ENCODE data around the gene NEURL2.
"Not testable (repeated sequence)": the region's sequence is repeated elsewhere in the genome, so short reads cannot be mapped to it uniquely, and the experiment has no call there.

NEURL2 gene

DNA sequence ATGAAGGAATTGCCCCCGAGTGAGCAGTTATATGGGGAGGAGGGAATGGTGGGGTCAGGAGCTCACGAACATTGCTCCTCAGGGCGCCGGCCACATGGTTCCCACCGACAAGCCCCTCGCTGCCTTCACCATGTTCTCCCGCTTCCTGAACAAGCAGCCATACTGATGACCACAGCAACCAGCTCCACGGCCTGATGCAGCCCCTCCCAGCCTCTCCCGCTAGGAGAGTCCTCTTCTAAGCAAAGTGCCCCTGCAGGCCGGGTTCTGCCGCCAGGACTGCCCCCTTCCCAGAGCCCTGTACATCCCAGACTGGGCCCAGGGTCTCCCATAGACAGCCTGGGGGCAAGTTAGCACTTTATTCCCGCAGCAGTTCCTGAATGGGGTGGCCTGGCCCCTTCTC, 7.3 kb upstream of the NEURL2 start:
- no peak for DNase-seq

DNA sequence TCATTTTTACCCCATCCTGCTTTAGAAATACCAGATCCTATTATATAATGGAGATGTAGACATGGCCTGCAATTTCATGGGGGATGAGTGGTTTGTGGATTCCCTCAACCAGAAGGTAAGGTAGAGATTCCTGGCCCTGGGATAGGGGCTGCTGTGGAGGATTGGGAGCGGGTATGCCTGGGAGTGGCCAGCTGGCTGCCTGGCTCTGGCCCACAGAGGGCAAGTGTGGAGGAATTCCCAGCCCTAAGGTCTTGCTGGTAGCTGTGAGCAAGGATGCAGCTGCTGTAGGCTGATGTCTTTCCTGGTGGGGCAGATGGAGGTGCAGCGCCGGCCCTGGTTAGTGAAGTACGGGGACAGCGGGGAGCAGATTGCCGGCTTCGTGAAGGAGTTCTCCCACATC, 6.7 kb upstream of the NEURL2 start:
- DNase-seq: no peak

DNA sequence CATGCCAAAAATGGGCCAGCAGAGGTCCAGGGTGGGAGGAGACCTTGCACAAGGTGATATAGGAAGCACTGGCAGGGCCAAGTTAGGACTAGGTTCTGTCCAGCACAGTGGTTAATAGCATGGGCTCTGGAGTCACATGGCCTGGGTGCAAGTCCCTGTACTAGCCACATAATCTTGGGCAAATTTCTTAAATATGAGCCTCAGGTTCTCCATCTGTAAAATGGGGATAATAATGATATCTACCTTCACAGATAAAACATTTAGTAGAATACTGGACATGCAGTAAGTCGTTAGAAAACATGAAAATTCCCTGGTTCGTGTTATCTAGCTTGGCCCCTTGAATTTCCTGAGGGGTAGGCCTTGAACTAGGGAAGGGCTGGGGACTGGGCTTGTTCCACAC, 6.3 kb upstream of the NEURL2 start:
- DNase-seq: no peak

DNA sequence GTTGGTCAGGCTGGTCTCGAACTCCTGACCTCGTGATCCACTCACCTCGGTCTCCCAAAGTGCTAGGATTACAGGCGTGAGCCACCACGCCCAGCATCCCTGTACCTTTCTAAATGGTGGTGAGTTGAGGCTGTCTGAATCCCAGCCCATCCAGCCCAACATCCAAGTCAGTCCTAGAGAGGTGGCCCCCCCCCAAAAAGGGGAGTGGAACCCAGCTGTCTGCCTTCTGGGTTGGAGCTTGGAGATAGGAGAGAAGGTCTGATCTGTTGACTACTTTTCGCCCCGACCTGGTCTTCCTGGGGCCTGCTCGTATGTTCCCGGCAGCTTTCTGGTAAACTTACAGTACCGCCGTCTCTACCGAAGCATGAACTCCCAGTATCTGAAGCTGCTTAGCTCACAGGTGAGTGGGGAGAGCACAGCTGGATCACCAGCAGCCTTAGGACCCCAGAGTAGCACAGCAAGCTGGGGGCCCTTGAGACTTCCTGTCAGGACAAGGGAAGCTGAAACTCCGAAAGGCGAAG, 5.7 kb upstream of the NEURL2 start:
- DNase-seq: no peak

DNA sequence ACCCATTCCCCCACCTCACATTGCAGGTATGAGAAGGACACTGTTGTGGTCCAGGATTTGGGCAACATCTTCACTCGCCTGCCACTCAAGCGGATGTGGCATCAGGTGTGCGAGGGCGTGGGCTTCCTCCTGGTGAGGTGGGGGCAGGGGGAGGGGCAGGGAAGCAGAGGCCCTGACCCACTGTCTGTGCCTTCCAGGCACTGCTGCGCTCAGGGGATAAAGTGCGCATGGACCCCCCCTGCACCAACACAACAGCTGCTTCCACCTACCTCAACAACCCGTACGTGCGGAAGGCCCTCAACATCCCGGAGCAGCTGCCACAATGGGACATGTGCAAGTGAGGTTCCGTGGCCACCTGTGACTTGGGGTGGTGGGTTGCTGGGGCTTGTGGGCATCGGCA, 3.8 kb upstream of the NEURL2 start:
- DNase-seq: no peak

DNA sequence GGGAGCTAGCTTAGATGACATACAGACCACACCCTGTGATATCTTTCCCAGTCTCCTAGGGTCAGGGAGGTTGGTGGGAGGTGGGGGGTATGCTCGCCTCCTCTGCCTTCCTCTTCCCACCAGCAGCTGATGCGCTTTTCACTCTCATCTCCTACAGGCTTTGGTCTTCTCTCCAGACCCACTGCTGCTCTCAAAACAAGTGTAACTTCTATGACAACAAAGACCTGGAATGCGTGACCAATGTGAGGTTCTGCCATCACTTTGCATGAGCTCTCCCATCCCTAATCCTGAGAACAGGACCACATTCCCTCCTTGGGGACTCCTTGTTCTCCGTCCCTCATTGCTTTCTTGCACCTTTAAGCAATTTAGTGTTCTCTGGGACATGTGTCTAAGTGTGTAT, 2.8 kb upstream of the NEURL2 start:
- no peak for DNase-seq

DNA sequence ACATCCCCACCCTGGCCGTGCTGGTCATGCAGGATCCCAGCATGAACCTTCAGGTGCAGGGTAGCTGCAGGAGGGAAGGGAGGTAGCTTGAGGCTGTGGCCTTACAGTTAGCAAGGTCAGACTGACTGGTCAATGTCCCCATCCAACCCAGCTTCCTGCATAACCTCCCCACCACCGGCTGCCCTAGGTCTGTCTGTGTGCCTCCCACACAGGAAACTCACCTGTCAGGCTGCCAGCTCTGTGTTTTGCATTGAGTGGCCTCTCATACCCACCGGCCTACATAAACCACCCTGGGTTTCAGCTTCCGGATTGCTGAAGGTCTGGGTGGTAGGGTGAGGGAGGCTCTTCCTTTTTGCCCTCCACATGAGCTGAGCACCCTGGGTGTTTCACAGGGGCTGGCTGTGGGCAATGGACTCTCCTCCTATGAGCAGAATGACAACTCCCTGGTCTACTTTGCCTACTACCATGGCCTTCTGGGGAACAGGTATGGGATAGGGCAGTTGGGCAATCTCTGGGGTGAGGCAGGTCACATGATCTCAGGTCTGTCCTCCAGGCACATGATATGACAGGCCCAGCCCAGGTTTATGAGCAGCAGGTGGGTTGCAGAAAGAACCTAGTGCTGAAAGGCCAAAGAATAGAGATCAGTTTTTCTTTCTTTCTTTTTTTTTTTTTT, 2.0 kb upstream of the NEURL2 start:
- no peak for DNase-seq

DNA sequence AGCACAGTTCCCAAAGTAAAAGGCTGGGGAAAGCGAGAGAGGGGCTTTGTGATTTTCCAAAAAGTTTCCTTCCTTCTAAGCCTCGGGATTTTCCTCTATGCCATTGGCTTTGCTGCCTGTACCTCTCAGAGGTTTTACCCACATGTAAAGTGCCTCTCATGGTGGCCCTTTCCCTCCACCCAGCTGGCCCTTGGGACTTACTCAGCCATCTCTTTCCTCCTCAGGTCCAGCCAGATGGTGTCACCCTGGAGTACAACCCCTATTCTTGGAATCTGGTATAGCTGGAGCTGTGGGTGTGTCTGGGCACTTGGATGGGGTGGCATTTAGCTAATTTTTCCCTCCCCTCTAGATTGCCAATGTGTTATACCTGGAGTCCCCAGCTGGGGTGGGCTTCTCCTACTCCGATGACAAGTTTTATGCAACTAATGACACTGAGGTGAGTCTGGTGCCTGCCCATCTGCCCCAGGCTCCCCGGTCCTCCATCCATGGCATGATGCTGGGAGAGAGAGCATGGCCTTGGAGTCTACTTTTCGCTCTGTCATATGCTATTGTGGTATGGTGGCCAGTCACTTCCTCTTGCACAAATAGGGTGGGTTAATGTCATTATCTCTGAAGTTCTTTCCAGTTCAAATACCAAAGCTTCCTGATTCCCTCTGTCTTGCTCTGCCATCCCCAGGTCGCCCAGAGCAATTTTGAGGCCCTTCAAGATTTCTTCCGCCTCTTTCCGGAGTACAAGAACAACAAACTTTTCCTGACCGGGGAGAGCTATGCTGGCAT, 1.2 kb upstream of the NEURL2 start:
- DNase-seq: peak; percentile 40

DNA sequence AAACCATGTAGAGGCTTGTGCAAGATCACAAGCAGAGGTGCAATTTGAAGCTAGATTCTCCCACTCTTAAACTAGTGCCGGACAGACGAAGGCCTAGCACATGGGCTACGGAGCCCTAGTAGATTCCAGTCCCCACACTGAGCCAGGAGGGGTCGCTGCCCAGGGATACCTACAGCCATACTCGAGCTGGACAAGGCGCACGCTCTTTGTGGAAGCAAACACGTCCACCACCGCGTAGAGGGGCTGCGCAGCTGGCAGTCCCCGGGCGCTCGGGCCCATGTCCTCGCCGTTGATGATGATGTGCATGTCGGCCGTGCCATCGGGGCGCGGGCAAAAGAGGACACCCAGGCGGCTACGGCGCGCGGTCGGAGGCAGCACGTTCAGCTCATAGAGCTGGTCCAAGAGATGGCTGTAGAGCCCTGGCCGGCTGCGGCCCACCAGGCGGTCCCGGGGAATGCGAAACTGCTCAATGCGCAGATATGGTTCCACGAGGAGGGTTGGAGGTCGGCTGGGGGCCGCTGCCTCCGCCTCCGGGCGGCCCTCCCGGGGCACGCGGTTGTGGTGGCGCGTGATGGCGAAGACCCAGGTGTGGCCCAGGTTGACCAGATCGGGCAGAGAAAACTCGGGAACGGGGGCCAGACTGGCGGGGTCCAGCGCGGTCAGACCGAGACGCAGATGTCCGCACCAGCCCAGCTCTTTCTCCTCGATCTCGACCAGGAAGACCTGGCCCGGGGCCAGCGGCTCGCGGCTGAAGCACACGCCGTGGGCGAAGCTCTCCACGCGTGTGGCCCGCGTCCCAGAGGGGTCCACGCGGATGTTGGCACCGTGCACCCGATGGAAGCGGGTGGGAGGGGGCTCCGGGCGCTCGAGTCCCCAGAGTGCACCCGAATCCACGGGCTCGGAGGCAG, 677 bp downstream of the NEURL2 start:
- peak; percentile 80 for DNase-seq

DNA sequence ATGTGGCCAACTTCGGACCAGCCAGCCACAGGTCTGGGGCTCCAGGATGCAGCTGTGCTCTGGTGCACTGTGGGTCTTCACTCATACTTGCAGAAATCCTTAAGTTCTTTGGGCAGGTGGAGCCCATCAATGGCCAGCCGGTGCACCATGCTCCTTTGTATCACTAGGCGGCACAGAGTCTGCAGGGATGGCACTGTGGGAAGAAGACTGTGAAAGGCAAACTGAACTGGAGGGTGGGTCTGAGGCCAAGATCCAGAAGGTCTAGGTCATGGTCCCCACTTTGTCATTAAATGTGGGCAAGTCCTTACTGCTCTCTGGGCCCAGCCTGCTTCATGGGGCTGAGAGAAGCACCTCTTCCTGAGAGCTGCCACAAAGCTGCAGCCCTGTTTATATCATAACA, 2.3 kb downstream of the NEURL2 start:
- DNase-seq: no peak

DNA sequence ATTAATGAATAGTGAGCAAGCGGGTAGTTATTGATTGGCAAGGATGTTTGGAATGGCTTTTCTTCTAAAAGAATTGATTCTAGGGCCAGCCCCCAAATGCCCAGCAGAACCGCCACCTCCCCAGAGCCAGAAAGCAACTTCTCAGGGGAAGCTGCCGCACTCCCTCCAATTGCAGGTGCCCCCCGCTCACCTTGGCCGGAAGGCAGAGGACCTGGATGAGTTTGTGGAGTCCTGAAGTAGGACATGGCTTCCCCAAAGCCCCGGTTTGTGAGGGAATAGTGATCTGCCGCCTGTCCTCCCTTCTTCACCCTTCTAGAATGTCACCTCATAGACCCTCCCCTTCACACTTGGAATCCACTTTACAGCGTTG, 3.7 kb downstream of the NEURL2 start, which contains the start of gene SPATA25:
Gene SPATA25, minus strand, starts transcription at position 277 of the 370 bp plus-strand sequence. Its CDS starts 32 bp downstream, at position 245.
- no peak for DNase-seq

DNA sequence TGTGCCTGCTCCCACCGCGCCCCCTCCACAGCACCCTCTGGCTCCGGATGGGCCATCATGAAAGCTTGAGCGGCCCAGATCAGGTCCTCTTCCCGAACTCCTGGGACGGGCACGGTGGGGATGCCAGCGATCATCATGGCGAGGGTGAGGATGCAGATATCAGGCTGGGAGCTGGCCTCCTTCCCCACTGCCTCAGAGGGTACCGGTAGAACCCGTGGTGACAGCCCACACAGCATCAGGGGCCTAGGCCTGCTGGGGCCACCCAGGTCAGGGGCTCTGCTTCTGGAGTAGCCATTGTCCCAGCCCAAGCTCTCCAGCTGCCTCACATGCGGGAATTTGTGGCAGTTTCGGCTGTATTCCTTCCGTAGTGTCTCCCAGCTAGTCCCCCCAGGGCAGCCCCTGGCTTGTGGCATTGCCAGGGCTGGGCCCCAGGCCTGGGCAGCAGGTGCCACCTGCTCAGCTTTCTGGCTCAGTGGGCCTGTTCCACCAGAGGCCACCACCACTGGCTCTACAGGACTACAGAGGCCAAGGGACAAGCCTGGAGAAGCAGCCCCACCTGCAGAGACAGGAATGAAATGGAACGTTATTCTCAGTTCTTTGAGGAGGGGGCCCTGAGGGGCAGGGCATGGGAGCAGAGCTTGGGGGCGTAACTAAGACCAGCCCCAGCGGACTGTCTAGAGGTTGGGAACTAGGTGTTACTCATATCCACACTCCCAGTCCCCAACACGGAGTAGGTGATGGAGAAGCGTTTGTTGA, 4.2 kb downstream of the NEURL2 start:
- no peak for DNase-seq

DNA sequence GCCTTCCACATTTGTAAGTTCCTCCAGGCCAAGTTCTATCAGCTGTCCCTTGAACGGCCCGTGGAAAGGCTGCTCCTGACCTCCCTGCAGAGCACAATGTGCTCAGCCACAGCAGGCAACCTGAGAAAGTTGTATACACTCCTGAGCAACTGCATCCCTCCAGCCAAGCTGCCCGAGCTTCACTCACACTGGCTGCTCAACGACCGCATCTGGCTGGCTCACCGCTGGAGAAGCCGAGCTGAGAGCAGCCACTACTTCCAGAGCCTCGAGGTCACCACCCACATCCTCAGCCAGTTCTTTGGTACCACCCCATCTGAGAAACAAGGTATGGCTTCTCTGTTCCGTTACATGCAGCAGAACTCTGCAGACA, 7.9 kb downstream of the NEURL2 start:
- DNase-seq: no peak

DNA sequence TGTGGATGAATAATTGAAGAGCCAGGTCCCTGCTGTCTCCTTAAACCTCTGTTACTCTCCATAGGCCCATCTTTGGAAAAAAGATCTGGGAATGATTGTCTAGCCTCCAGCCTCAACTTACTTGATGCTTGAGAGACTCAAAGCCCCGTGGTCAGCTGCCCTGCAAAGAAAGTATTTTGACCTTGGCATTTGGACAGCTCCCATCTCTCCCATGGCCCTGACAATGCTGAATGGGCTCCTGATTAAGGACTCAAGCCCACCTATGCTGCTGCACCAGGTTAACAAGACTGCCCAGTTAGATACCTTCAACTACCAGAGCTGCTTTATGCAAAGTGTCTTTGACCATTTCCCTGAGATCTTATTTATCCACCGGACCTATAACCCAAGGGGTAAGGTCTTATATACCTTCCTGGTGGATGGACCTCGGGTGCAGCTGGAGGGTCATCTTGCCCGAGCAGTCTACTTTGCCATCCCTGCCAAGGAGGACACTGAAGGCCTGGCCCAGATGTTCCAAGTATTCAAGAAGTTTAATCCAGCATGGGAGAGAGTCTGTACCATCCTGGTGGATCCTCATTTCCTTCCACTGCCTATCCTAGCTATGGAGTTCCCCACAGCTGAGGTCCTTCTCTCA, 8.4 kb downstream of the NEURL2 start:
- no peak for DNase-seq

DNA sequence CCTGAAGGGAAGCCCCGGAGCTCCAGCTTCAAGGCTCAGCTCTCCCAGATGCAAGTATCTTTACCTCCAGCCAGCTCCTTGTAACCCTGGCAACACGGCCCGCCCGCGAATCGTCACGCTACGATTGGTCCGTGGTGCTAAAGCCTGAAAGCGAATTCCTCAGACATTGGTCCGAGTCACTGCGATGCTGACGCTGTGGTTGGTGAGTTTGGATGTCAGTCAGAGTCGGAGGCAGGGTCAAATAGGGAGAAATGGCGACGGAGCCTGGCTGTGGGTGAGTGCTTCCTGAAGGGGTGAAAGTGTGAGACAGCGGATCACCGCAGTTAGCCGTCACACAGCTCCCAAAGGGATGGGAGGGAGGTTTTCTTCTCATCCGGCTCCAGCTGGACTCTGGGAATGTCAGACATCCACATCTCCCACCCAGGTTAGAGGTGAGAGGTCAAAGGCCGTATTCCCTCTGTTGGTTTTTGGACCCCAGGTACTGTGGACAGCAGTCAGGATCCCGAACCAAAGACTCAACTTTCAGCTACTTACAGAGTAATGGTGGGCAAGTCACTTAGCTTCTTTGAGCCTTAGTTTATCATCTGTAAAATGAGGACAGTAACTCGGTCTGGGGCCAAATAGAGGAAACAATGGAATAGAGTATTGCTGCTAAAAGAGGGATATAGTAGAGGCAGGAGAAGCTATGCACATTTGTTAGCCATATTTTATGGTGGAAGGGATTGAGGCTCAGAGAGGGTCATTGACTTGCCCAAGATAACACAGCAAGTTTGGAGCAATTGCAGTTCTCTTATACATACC, 9.8 kb downstream of the NEURL2 start, which contains the start of gene ZSWIM1:
Gene ZSWIM1, plus strand, starts transcription at position 240 of the 801 bp plus-strand sequence. CDS start 1,366 bp downstream, outside the sequence.
- DNase-seq: peak; percentile 99

DNA sequence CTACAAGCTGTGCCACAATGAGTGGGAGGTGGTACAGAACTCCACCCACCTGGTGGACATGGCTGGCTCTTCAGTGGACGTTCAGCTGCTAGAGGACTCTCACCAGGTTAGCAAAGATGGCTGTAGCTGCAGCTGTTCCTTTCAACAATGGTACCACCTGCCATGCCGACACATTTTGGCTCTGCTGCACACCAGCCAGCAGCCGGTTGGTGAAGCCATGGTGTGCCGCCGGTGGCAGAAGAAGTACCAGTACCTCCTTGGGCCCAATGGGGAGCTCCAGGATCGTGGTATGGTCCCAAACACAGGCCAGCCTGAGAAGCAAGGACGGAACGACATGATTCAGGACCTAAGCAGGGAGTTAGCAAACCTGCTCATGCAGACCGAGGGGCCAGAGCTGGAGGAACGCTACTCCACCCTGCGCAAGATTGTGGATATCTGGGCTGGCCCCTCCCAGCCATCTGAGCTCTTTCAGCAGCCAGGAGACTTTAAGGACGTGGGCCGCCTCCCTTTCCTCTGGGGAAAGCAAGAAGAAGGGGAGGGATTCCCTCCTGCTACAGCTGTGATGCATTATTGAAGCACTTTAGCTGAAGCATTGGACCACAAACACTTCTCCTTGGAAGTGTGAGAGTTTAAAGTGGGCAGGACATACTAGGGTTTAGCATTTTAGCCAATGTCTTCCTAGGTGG, 12.8 kb downstream of the NEURL2 start:
- no peak for DNase-seq

DNA sequence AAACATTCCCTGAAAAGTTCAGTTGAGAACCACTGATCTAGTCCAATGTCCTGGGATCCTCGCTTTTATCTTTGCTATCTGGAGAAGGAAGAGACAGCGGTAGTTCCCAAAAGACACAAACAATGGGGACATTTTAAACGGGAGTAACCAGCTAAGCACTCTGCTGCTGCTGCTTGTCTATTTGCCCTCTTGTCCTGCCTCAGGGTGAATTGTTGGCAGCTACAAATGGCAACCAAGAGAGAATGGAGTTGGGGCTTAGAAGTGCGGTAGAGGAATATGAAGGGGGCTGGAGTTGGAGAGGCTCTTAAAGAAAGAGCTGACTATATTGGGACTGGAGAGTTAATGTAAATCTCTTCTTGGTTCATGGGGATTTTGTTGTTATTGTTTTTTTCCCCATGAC, 16.4 kb downstream of the NEURL2 start:
- no peak for DNase-seq

DNA sequence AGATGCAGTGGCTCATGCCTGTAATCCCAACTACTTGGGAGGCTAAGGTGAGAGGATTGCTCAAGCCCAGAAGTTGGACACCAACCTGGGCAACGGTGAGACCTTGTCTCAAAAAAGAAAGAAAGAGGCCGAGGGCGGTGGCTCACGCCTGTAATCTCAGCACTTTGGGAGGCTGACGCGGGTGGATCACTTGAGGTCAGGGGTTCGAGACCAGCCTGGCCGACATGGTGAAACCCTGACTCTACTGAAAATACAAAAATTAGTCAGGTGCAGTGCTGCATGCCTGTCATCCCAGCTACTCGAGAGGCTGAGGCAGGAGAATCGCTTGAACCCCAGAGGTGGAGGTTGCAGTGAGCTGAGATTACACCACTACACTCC, 16.9 kb downstream of the NEURL2 start:
- DNase-seq: not testable (repeated sequence)

DNA sequence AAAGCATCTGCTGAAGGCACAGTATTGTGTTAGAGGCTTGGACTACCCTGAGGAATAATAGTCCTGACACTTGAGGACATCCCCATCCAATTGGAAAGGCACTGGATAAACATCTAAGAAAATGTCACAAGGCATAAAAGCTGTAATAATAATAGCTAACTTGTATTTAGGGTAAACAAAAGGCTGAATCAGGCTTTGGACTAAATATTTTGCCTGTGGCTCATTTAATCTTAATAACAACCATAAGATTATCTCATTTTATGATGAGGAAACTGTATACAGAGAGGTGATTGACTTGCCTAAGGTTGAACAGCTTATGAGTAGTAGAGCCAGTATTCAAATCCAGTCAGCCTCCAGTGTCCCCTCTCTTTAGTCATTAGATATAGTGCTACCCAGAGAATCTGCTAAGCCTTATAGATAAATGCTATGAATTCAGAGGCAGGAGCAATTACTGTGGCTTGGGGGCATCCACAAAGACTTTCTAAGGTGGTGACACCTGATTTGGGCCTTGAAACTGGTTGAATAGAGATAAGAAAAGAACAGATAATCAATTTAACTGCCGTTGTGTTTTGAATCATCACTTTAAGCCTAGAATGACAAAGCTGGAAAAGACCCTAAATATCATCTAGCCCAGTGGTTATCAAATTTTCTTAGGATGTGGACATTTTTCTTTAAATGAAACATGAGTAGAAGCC, 17.5 kb downstream of the NEURL2 start:
- no peak for DNase-seq

DNA sequence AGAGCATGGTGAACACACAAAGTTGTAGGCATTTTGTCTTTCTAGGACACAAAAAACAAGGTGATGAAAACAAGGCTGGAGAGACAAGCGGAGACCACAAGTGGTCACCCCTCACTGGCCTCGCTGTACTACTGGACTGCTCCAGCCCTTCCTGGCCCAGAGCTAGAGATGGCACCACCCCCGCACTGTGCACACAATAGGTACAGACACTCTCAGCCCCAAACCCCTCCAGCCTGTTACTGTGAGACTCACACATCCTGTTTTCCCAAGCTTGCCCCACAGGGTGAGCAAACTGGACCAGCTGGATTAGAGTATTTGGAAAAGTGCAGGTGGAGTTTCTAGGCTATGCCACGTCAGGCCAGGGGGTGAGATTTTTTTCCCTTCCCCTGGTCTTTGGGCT, 18.4 kb downstream of the NEURL2 start:
- no peak for DNase-seq
